AG04450 (cell line): Measurements from ENCODE around the gene HIPK2. TPM values are rescaled to one million over a fixed set of nuclear protein-coding genes. Genes with fewer than 3 reads are reported as not detected.

ENCODE experiments used
- CTCF ChIA-PET: fragments of 300-600, 350-600 bp; formaldehyde crosslinking; extraction: SDS; loops from one replicate; lab custom pipeline; 2022; ENCODE audit warnings: antibody characterized with exemption, inconsistent platforms; lab: Charles Lee
- POLR2A ChIA-PET: fragments of 350-600 bp; formaldehyde crosslinking; extraction: SDS; loops from one replicate; lab custom pipeline; 2021; ENCODE audit warnings: antibody characterized with exemption, inconsistent platforms; lab: Yijun Ruan, JAX
- DNase-seq: peaks from one replicate; pipeline ENCODE4 v3.0.0-alpha.2; 2011; ENCODE audit warnings: low read depth, low spot score
- H3K27ac ChIP-seq: one replicate; pipeline ENCODE4 v1.5.1; 2012; ENCODE audit warnings: low read depth, low read length, control low read depth
- H3K27me3 ChIP-seq: one replicate; pipeline ENCODE4 v1.6.0; 2012; ENCODE audit warnings: low read length; ENCODE audit not compliant: control insufficient read depth, insufficient read depth
- H3K4me3 ChIP-seq: 2 replicates; pipeline ENCODE4 v1.5.1; 2011; ENCODE audit warnings: mild to moderate bottlenecking, low read depth, low read length, control low read depth
- H3K9me3 ChIP-seq: 2 replicates; pipeline ENCODE4 v1.5.1; 2012; ENCODE audit warnings: low read length; ENCODE audit not compliant: control insufficient read depth, insufficient read depth
- polyA plus RNA-seq: library from polyadenylated mRNA; depleted of rRNA; stranded (reverse); fragments of >200 nt; gene quantifications from 2 replicates; pipeline ENCODE4 v1.2.3, GENCODE V29; 2011
- TF ChIP-seq, protein P1 (sequence below): IDR thresholded peaks from 2 replicates; pipeline ENCODE4 v1.5.1; 2011; ENCODE audit warnings: low read depth, low read length, control low read depth, inconsistent platforms

HIPK2 gene
- polyA plus RNA-seq, 1 experiment, result 61.4 TPM

DNA sequence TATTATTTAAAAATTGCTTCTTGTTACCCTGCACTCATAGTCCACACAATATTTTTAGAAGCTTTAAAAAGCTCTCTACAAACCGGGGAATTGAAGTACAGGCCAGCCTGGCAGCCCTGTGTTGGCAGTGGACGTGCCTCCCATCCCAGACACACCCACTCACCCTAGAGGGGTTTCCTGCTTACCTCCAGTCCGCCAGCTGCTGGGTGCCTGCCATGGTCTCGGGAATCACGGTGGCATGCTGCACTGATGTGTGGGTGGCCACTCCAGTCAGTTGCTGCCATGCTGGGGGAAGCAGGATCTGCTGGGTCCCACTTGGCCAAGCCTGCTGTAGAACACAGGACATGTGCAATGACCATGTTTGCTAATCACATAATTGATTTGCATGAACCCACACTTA, 173.9 kb downstream of the HIPK2 start:
- TF ChIP-seq, protein P1, sequence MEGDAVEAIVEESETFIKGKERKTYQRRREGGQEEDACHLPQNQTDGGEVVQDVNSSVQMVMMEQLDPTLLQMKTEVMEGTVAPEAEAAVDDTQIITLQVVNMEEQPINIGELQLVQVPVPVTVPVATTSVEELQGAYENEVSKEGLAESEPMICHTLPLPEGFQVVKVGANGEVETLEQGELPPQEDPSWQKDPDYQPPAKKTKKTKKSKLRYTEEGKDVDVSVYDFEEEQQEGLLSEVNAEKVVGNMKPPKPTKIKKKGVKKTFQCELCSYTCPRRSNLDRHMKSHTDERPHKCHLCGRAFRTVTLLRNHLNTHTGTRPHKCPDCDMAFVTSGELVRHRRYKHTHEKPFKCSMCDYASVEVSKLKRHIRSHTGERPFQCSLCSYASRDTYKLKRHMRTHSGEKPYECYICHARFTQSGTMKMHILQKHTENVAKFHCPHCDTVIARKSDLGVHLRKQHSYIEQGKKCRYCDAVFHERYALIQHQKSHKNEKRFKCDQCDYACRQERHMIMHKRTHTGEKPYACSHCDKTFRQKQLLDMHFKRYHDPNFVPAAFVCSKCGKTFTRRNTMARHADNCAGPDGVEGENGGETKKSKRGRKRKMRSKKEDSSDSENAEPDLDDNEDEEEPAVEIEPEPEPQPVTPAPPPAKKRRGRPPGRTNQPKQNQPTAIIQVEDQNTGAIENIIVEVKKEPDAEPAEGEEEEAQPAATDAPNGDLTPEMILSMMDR, result no peak
- ChIA-PET POLR2A (no interaction called here), CTCF (interaction anchor here (1.2 to 3.6 kb wide), 3 partner anchors 15 to 399 kb away, joined by 6 to 40 read pairs (median 9); no protein-coding TSS in a partner anchor)
- H3K27ac ChIP-seq, result no peak overlapping the region
- H3K9me3 ChIP-seq, result no peaks in the 10 kb centered on the region
- DNase-seq, result no peak
- H3K4me3 ChIP-seq, result no peak overlapping the region
- no peaks in the 10 kb centered on the region for H3K27me3 ChIP-seq

GRCh38 chr7:139603282-139603681, 174.5 kb downstream of the HIPK2 start:
- H3K4me3 ChIP-seq, result no peak overlapping the region
- H3K9me3 ChIP-seq, result no peaks in the 10 kb centered on the region
- TF ChIP-seq, protein P1, result no peak
- POLR2A ChIA-PET, result no interaction called here
- H3K27ac ChIP-seq, result no peak overlapping the region
- CTCF ChIA-PET, result interaction anchor here (1.3 to 3.6 kb wide), 4 partner anchors 14 to 400 kb away, joined by 6 to 40 read pairs (median 22); no protein-coding TSS in a partner anchor
- no peak for DNase-seq
- no peaks in the 10 kb centered on the region for H3K27me3 ChIP-seq

DNA sequence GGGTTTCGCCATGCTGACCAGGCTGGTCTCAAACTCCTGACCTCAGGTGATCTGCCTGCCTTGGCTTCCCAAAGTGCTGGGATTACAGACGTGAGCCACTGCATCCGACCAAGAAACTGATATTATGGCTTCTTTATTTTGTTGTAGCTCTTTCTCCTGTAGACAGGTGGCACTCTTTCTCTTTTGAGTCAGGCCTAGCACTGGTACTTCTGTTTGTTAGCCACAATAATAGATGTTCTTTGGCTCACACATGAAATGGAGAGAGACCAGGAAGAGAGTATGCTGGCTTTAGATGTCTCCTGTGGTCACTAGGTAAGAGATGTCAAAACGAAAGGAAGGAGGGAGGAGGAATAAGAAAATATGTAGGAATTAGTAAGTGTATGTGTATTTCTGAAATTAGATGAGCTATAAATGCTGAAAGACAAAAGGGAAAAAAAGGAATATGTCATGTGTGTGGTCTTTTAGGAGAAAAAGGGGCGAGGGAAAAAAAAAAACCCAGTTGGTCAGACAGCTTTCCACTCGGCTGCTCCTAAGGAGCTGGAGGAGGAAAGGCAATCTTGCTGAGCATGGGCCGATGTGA, 175.6 kb downstream of the HIPK2 start:
- POLR2A ChIA-PET, result interaction anchor here (1.4 kb wide), 1 partner anchor 17 kb away, joined by 3 read pairs; no protein-coding TSS in a partner anchor
- no peak overlapping the region for H3K4me3 ChIP-seq
- CTCF ChIA-PET, result interaction anchor here (0.6 to 2.4 kb wide), 35 partner anchors 8 to 691 kb away, joined by 3 to 51 read pairs (median 5); partner anchors contain the start of gene TBXAS1
- no peaks in the 10 kb centered on the region for H3K9me3 ChIP-seq
- H3K27me3 ChIP-seq, result no peaks in the 10 kb centered on the region
- H3K27ac ChIP-seq, result no peak overlapping the region
- TF ChIP-seq, protein P1, result peak; percentile 60
- no peak for DNase-seq

GRCh38 chr7:139601176-139601575, 176.6 kb downstream of the HIPK2 start:
- Histone ChIP-seq H3K9me3 (no peaks in the 10 kb centered on the region), H3K4me3 (no peak overlapping the region), H3K27ac (no peak overlapping the region), H3K27me3 (no peaks in the 10 kb centered on the region)
- TF ChIP-seq, protein P1, result no peak
- no peak for DNase-seq
- ChIA-PET POLR2A (no interaction called here), CTCF (interaction anchor here (0.7 to 2.4 kb wide), 23 partner anchors 8 to 405 kb away, joined by 3 to 51 read pairs (median 5); partner anchors contain the start of gene TBXAS1)

DNA sequence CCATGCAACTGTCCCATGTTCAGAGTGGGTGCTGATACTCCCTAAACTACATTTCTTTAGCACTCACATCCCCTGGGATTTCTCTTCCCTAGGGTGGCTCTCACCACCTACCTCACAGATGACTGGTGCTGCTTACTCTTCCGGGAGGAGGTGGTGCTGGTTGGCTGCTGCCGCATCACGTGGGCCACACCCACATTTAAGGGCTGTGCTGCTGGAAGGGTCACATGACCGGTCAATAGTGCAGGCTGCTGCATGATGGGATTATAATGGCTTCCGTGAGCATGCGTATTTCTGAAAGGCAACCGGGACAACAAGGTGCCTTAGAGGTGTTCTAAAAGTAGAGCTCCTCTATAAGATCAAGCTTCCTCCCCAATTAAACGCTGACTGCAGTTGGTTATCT, 177.5 kb downstream of the HIPK2 start:
- no peak overlapping the region for H3K4me3 ChIP-seq
- TF ChIP-seq, protein P1, result no peak
- H3K9me3 ChIP-seq, result no peaks in the 10 kb centered on the region
- no peaks in the 10 kb centered on the region for H3K27me3 ChIP-seq
- no peak overlapping the region for H3K27ac ChIP-seq
- no peak for DNase-seq
- ChIA-PET POLR2A (no interaction called here), CTCF (interaction anchor here (0.6 to 2.4 kb wide), 4 partner anchors 7 to 995 kb away, joined by 3 to 34 read pairs (median 14); no protein-coding TSS in a partner anchor)
